H1 (cell line): ENCODE results near the gene UNC93A. TPM values are rescaled to one million over a fixed set of nuclear protein-coding genes. Genes with fewer than 3 reads are reported as not detected.

Experiments
- CTBP2 ChIP-seq: IDR thresholded peaks from 2 replicates; pipeline ENCODE4 v1.7.0; 2011; ENCODE audit warnings: borderline replicate concordance, mild to moderate bottlenecking, moderate library complexity, mixed read lengths, low read length; ENCODE audit not compliant: insufficient read depth, insufficient read length
- CTCF ChIP-seq, 3 experiments: IDR thresholded peaks; 1 replicate in 2 of 3; 2 replicates in 1 of 3; pipeline versions ENCODE4 v1.5.1 to v1.6.1; 2011; ENCODE audit warnings: low read length in 3 of 3, mild to moderate bottlenecking in 3 of 3, inconsistent platforms in 2 of 3, low read depth in 1 of 3, moderate library complexity in 1 of 3; ENCODE audit not compliant: insufficient read depth in 1 of 3; ENCODE audit errors: control extremely low read depth in 1 of 3
- E2F6 ChIP-seq: IDR thresholded peaks from 2 replicates; pipeline ENCODE4 v1.6.1; 2012; ENCODE audit warnings: inconsistent platforms
- GABPA ChIP-seq: IDR thresholded peaks from 2 replicates; pipeline ENCODE4 v1.6.1; 2011; ENCODE audit warnings: mild to moderate bottlenecking, low read length, moderate library complexity, borderline replicate concordance; ENCODE audit not compliant: insufficient read depth
- KDM5A ChIP-seq: fragments of 200-600 bp; IDR thresholded peaks from 2 replicates; pipeline ENCODE4 v1.7.1; 2012; ENCODE audit warnings: mild to moderate bottlenecking, low read length, inconsistent platforms, mixed read lengths
- POU5F1 ChIP-seq: IDR thresholded peaks from 2 replicates; pipeline ENCODE4 v1.6.1; 2011; ENCODE audit warnings: low read depth, mild to moderate bottlenecking, low read length, moderate library complexity
- SP2 ChIP-seq: IDR thresholded peaks from 2 replicates; pipeline ENCODE4 v1.6.1; 2012; ENCODE audit warnings: mild to moderate bottlenecking, low read length, inconsistent platforms
- TAF7 ChIP-seq: optimal IDR thresholded peaks from 2 replicates; pipeline ENCODE3; 2011; ENCODE audit warnings: low read depth, mild to moderate bottlenecking, inconsistent platforms, low read length, moderate library complexity, borderline replicate concordance
- polyA plus RNA-seq, 7 experiments: library from polyadenylated mRNA; depleted of rRNA in 3 of 7; stranded (reverse) in 5 of 7; unstranded in 2 of 7; fragments of >200 nt in 5 of 7; fragments of 200-250 nt in 2 of 7; gene quantifications; 1 replicate in 5 of 7; 2 replicates in 1 of 7; 4 replicates in 1 of 7; pipeline versions ENCODE4 v1.2.1 to v1.2.3, GENCODE V29; 2011 to 2013; ENCODE audit warnings: missing spikeins in 2 of 7, mixed read lengths in 2 of 7
- total RNA-seq: library from RNA; stranded (reverse); fragmentation: NEBNext Ultra II Directional; extraction: Animal tissue kit (Norgen Biotek cat#: 25700); gene quantifications from 2 replicates; pipeline ENCODE4 v1.2.1, GENCODE V29; 2021

The UNC93A gene
- total and polyA plus RNA-seq, 2 of the 8 experiments (the other 6 are each of a cell fraction or from before 2014, with no cell fraction given): 0.39 TPM; not detected in 1

- TF ChIP-seq CTCF (IDR thresholded peaks at IDR 0.05; ENCODE audit: control extremely low read depth in 1 of 3, insufficient read depth in 1 of 3, low read depth in 1 of 3, low read length in 3 of 3) (no peak), POU5F1 (no peak), GABPA (no peak), E2F6 (no peak), SP2 (no peak), KDM5A (no peak), CTBP2 (no peak), TAF7 (no peak)
These were observed 3.8 kb downstream of the UNC93A start (continued) for GRCh38 chr6:167294651-167295494.
